HG03442 (cell line): Measurements from ENCODE around the gene SIKE1.
A peak's percentile ranks its signal among the peaks of the same experiment; 100 is the strongest.
"Not testable (repeated sequence)": the region's sequence is repeated elsewhere in the genome, so short reads cannot be mapped to it uniquely, and the experiment has no call there.

ENCODE experiments used
- ATAC-seq: cut with Tn5 transposase; IDR thresholded peaks from one replicate; pipeline ENCODE4 v1.9.1; 2021; ENCODE audit warnings: mild to moderate bottlenecking, moderate library complexity; ENCODE audit not compliant: unreplicated experiment

SIKE1 gene

DNA sequence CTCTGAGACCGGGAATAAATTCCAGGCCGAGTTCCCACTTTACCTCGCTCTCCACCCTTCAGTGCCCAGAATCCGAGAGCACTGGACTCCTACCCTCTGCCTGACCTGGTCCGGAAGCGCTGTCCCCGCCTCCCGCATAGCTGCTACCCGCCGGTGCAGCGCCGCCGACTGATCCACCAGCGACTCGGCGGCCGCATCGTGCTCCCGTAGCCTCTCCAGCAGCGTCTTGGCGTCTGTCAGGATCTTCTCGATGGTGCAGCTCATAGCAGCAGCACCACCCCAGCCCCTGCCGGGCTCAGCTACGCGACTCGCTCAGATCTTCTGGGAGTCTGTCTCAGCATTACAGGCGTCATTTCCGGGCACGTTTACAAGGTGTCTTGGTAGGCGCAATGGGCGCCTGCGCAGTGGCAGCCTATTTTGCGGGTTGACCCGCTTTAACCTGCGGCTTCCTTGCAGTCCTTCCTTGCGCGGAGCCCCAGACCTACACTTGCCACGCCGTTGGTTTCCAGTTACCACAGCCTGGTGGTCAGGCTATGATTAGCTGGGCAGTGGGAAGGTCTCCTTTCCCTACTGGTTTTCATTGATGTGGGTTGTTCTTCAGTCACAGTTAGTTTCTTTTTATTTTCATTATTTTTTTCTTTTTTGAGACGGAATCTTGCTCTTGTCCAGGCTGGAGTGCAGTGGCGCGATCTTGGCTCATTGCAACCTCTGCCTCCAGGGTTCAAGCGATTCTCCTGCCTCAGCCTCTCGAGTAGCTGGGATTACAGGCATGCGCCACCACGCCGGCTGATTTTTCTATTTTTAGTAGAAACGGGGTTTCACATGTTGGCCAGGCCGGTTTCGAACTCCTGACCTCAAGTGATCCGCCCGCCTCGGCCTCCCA lies at the start of gene SIKE1:
SIKE1 (minus strand) TSS at position 342 of the 883 bp plus-strand sequence; CDS start at position 264, 78 bp downstream.
- ATAC-seq, result peak; percentile 99

DNA sequence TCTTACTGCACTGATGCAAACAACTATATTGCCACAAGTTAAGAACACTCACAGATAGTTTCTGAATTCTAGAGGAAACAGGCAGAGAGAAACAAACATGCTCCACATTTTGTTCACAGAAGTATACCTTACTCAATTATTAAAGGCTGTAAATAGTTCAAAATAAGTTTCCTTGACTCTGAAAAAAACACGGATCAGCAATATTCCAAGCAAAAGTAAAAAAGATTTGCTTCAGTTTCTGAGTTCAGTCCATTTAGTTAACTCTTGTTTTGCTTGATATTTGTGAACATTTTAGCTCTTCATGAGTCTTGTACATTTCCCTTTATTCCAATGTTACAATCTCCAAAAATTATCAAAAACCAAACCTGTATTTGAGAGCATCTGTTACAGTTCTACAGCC lies 49.6 kb upstream of the SIKE1 start:
- ATAC-seq, result not testable (repeated sequence)

GRCh38 chr1:114828251-114828650 lies 47.8 kb upstream of the SIKE1 start:
- no peak for ATAC-seq

DNA sequence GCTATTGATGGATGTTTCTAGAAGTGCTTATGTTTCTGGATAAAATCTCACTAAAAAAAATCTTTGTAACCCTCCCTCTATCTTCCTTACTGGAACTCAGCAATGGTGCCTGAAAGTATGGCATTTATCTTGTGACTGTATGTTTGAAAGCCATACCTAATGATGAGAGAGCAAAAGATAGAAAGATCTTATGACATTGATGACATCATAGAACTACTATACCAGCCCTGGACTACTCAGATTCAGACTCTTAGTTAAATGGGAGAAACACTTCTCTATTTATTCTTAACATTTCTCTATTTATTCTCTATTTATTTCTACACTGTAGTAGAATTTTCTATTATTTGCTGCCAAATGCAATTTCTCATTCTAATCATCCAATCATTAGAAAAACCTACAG lies 41.5 kb upstream of the SIKE1 start:
- no peak for ATAC-seq

GRCh38 chr1:114820392-114820791 lies 39.9 kb upstream of the SIKE1 start:
- no peak for ATAC-seq

- no peak for ATAC-seq
Measured at GRCh38 chr1:114819869-114820268, 39.4 kb upstream of the SIKE1 start.

DNA sequence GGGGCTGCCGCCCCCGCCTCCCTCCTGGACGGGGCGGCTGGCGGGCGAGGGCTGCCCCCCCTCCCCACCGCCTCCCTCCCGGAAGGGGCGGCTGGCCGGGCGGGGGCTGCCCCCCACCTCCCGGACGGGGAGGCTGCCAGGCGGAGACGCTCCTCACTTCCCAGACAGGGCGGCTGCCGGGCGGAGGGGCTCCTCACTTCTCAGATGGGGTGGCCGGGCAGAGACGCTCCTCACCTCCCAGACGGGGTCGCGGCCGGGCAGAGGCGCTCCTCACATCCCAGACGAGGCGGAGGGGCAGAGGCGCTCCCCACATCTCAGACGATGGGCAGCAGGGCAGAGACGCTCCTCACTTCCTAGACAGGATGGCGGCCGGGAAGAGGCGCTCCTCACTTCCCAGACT lies 24.0 kb upstream of the SIKE1 start:
- not testable (repeated sequence) for ATAC-seq

DNA sequence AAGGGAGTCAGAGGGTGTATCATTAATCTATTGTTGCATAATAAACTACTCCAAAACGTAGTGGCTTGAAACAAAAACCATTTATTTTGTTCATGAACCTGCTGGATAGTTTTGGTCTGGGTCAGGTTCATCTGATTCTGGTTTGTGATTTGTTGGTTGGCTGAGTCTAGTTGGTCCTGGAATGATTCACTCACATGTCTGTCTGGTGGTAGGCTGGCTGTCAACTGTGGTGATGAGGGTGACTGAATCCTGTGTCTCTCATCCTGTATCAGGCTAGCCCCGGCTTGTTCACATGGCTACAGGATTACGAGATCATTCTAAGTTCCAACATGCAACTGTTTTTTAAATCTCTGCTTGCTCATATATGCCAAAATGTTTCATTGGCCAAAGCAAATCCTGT lies 22.5 kb upstream of the SIKE1 start:
- peak; percentile 95 for ATAC-seq

DNA sequence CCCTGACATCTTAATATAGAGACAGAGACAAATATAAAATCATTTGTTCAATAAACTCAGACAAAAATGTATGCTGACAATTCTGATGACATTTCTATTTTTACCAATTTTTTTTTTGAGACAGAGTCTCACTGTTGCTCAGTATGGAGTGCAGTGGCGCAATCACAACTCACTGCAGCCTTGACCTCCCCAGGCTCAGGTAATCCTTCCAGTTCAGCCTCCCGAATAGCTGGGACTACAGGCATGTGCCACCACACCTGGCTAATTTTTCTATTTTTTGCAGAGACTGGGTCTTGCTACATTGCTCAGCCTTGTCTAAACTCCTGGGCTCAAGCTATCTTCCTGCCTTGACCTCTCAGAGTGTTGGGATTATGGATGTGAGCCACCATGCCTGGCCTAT lies 13.6 kb upstream of the SIKE1 start:
- no peak for ATAC-seq

DNA sequence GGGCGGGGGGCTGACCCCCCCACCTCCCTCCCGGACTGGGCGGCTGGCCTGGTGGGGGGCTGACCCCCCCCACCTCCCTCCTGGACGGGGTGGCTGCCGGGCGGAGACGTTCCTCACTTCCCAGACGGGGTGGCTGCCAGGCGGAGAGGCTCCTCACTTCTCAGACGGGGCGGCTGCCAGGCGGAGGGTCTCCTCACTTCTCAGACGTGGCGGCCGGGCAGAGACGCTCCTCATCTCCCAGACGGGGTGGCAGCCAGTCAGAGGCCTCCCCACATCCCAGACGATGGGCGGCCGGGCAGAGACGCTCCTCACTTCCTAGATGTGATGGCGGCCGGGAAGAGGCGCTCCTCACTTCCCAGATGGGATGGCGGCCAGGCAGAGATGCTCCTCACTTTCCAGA lies 10.1 kb upstream of the SIKE1 start:
- not testable (repeated sequence) for ATAC-seq

- ATAC-seq, result not testable (repeated sequence)
Measured at GRCh38 chr1:114786440-114786839, 6.0 kb upstream of the SIKE1 start.

GRCh38 chr1:114782476-114782875 lies 2.0 kb upstream of the SIKE1 start:
- no peak for ATAC-seq

- no peak for ATAC-seq
Measured at GRCh38 chr1:114779722-114780121, 763 bp downstream of the SIKE1 start.

GRCh38 chr1:114776726-114777125 lies 3.8 kb downstream of the SIKE1 start:
- ATAC-seq, result not testable (repeated sequence)

DNA sequence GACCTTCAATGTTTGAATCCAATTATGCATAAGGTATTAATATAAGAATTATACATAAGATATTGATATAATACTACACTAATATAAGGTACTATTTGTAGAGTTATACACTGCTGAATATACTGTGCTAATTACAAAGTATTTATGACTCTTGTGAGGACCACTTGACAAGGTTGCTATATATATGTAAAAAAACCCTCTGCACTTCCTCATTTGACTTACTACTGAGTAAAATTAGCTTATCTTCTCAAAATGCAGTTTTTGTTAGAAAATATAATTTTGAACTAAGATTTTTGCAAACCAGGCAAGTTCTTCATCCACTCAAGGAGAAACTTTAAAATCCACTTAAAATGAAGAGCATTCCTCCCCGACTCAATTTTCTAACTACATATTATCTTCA lies 8.5 kb downstream of the SIKE1 start:
- no peak for ATAC-seq

DNA sequence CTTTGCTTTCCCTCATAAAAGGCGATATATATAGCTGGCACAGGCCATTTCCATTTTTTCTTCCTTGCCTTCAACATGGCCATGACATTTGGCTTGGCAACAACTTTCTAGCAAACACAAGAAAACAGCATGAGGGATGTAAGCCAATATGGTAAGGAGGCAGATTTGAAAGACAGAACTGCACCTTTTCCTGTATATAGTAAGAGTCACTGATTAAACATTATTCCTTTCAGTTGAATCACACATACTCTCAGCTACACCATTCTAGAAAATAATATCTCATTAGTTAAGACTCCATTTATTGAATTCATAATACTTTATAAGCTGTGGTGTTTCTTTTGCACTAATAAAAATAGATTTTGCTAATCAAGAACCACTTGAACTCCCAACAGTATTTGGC lies 9.5 kb downstream of the SIKE1 start:
- no peak for ATAC-seq

DNA sequence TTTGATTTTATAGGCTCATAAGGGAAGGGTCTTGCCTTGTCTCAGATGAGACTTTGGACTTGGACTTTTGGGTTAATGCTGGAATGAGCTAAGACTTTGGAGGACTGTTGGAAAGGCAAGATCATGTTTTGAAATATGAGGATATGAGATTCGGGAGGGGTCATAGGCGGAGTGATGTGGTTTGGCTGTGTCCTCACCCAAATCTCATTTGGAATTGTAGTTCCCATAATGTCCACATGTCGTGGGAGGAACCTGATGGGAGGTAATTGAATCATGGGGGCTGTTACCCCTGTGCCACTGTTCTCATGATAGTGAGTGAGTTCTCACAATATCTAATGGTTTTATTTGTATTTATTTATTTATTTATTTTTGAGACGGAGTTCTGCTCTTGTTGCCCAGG lies 15.8 kb downstream of the SIKE1 start:
- ATAC-seq, result no peak

- no peak for ATAC-seq
Measured at GRCh38 chr1:114758256-114758832, 22.1 kb downstream of the SIKE1 start.

GRCh38 chr1:114757455-114758255 lies 22.8 kb downstream of the SIKE1 start, which contains the start of gene CSDE1:
CSDE1 (minus strand) TSS chr1:114757984; CDS start chr1:114739890, 18,094 bp downstream.
- ATAC-seq, result peak; percentile 75

DNA sequence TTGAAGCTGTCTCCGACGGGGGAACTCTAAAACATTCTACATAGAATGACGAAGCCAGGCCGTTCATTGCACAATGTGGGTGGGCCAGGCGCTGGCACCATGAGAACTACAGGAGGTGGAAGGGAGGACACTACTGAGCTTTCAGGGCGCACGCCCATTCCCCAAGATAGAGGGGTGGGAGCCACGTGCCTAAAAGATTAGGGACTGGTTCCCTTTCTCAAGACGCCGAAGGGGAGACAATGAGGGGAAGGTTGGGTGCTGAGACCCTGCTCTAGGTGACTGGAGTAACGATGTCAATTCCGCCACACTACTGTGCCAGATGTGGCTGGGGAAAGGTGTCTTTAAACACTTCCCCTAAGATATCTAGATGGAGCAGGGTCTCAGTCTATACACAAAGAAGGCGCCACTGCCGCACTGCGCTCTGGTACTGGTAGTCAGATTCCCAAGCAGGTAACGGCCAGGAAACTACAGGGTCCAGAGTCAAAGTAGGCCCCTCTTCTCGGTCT lies 23.5 kb downstream of the SIKE1 start:
- no peak for ATAC-seq
